ENCODE results near the gene CASKIN1. TPM values are rescaled to one million over a fixed set of nuclear protein-coding genes. Genes with fewer than 3 reads are reported as not detected.

CASKIN1 gene
- total RNA-seq, 1 donor from 2014 or later, result 1.6 TPM

GRCh38 chr16:2173916-2174315, 22.5 kb downstream of the CASKIN1 start:
- Mint-ChIP-seq H3K4me1 (no peaks in the 10 kb centered on the region), H3K27me3 (ENCODE audit: insufficient read depth, low read depth) (peaks cover 2% of the 10 kb centered on the region), H3K4me3 (no peak overlapping the region), H3K9me3 (no peaks in the 10 kb centered on the region), H3K36me3 (peaks cover 2% of the 10 kb centered on the region), H3K27ac (no peak overlapping the region)
- H2AFZ ChIP-seq (replicated peaks), result no peak overlapping the region
- no peaks in the 10 kb centered on the region for H4K20me1 ChIP-seq (ENCODE audit: low read depth)
- H3F3A ChIP-seq (ENCODE audit: low read depth), result peaks cover 5% of the 10 kb centered on the region
- no peak for DNase-seq (ENCODE audit: low spot score)
- H3K4me3 ChIP-seq, result no peak overlapping the region
- H3K9me3 ChIP-seq (ENCODE audit: low read depth), result no peaks in the 10 kb centered on the region
- no peaks in the 10 kb centered on the region for H3K27me3 ChIP-seq
- no peak overlapping the region for H3K27ac ChIP-seq
- H3K79me2 ChIP-seq (ENCODE audit: low read depth), result no peaks in the 10 kb centered on the region
- no peaks in the 10 kb centered on the region for H3K4me1 ChIP-seq
- no peaks in the 10 kb centered on the region for H3K36me3 ChIP-seq
- TF ChIP-seq EZH2 (IDR thresholded peaks at IDR 0.05) (no peak), EZH2phosphoT487 (IDR thresholded peaks at IDR 0.05) (no peak), CTCF (IDR thresholded peaks at IDR 0.05) (no peak)
- H3K9ac ChIP-seq, result no peak overlapping the region
- no peak overlapping the region for H3K4me2 ChIP-seq

DNA sequence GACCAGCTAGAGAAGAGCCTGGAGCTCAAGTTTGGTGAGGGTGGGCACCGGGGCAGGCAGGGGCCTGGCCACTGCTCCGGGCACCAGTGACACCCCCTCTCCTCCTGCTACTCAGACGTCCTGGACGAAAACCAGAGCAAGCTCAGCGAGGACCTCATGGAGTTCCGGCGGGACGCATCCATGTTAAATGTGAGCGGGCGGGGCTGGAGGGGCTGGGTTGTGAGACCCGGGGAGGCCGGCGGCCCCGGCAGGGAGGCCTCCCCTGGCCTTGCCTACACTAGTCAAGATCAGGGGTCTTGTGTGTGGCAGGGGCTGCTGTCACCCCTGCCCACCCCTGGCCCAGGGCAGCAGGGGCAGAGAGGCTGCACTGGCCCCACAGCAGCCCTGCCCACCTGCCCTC, 23.0 kb downstream of the CASKIN1 start:
- no peak overlapping the region for H3K4me2 ChIP-seq
- Mint-ChIP-seq H3K4me1 (no peaks in the 10 kb centered on the region), H3K27ac (no peak overlapping the region), H3K27me3 (ENCODE audit: insufficient read depth, low read depth) (peaks cover 2% of the 10 kb centered on the region), H3K4me3 (no peak overlapping the region), H3K36me3 (peaks cover 2% of the 10 kb centered on the region), H3K9me3 (no peaks in the 10 kb centered on the region)
- no peak overlapping the region for H3K9ac ChIP-seq
- TF ChIP-seq EZH2 (IDR thresholded peaks at IDR 0.05) (no peak), CTCF (IDR thresholded peaks at IDR 0.05) (no peak), EZH2phosphoT487 (IDR thresholded peaks at IDR 0.05) (no peak)
- H3K9me3 ChIP-seq (ENCODE audit: low read depth), result no peaks in the 10 kb centered on the region
- H3K4me1 ChIP-seq, result no peaks in the 10 kb centered on the region
- no peaks in the 10 kb centered on the region for H3K27me3 ChIP-seq
- no peaks in the 10 kb centered on the region for H3K36me3 ChIP-seq
- H3K4me3 ChIP-seq, result no peak overlapping the region
- DNase-seq (ENCODE audit: low spot score), result no peak
- no peak overlapping the region for H2AFZ ChIP-seq (replicated peaks)
- H3F3A ChIP-seq (ENCODE audit: low read depth), result peaks cover 5% of the 10 kb centered on the region
- no peak overlapping the region for H3K27ac ChIP-seq
- H3K79me2 ChIP-seq (ENCODE audit: low read depth), result no peaks in the 10 kb centered on the region
- H4K20me1 ChIP-seq (ENCODE audit: low read depth), result no peaks in the 10 kb centered on the region

DNA sequence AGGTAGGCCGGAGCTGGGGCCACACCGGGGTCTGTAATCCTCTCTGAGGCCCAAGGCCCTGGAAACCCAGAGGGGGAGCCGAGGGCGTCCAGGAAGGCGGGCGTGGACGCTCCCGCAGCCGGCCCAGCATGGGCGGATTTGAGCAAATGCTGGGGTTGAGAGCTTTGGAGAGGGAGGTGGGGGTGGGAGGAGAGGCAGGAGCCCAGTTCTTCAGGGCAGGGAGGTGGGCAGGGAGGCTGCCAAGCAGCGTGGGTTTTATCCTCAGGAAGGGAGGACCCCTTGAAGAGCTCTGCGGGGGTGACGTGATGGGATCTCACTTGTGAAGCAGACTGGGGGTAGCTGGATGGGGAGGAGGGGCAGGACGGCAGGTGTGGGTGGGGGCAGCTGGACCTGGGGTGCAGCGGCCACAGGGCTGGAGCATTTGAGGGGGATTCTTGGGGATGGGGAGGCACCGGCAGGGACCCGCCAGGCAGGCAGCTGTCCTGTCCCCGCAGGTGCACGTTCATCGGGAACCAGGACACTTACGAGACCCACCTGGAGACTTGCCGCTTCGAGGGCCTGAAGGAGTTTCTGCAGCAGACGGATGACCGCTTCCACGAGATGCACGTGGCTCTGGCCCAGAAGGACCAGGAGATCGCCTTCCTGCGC, 23.6 kb downstream of the CASKIN1 start:
- H3K4me1 ChIP-seq, result no peaks in the 10 kb centered on the region
- no peak overlapping the region for H3K27ac ChIP-seq
- Mint-ChIP-seq H3K36me3 (peaks cover 2% of the 10 kb centered on the region), H3K9me3 (no peaks in the 10 kb centered on the region), H3K27ac (no peak overlapping the region), H3K27me3 (ENCODE audit: insufficient read depth, low read depth) (peaks cover 2% of the 10 kb centered on the region), H3K4me3 (no peak overlapping the region), H3K4me1 (no peaks in the 10 kb centered on the region)
- no peak overlapping the region for H3K4me2 ChIP-seq
- H2AFZ ChIP-seq (replicated peaks), result no peak overlapping the region
- H3K36me3 ChIP-seq, result no peaks in the 10 kb centered on the region
- no peak for DNase-seq (ENCODE audit: low spot score)
- H4K20me1 ChIP-seq (ENCODE audit: low read depth), result no peaks in the 10 kb centered on the region
- no peaks in the 10 kb centered on the region for H3K27me3 ChIP-seq
- H3K4me3 ChIP-seq, result no peak overlapping the region
- no peak overlapping the region for H3K9ac ChIP-seq
- TF ChIP-seq EZH2 (IDR thresholded peaks at IDR 0.05) (no peak), EZH2phosphoT487 (IDR thresholded peaks at IDR 0.05) (no peak), CTCF (IDR thresholded peaks at IDR 0.05) (no peak)
- H3F3A ChIP-seq (ENCODE audit: low read depth), result peaks cover 4% of the 10 kb centered on the region
- no peaks in the 10 kb centered on the region for H3K9me3 ChIP-seq (ENCODE audit: low read depth)
- no peaks in the 10 kb centered on the region for H3K79me2 ChIP-seq (ENCODE audit: low read depth)

Measured in neural progenitor cell (in vitro differentiated cells).